Activated CD8-positive, alpha-beta memory T cell treated with anti-CD3 and anti-CD28 coated beads for 36 hours (primary cell): ENCODE results near the gene CYB5R2. TPM values are rescaled to one million over a fixed set of nuclear protein-coding genes. Genes with fewer than 3 reads are reported as not detected.

Source experiments
- CTCF ChIA-PET: fragments of 350-600 bp; sonication (Branson Sonifier 250); formaldehyde crosslinking; loops from one replicate; lab custom pipeline; 2021; ENCODE audit warnings: antibody characterized with exemption; lab: Charles Lee
- POLR2A ChIA-PET: fragments of 350-600 bp; sonication (Branson Sonifier 250); formaldehyde crosslinking; loops from one replicate; lab custom pipeline; 2021; ENCODE audit warnings: antibody characterized with exemption; lab: Charles Lee
- total RNA-seq, 2 experiments: library from RNA; stranded (reverse); gene quantifications; one replicate each; pipeline ENCODE4 v1.2.3, GENCODE V29; 2021

The CYB5R2 gene
- total RNA-seq, 2 experiments from 2014 or later, result 3.8 to 5.6 TPM

- ChIA-PET CTCF (no interaction called here), POLR2A (no interaction called here)
These were observed 28.1 kb downstream of the CYB5R2 start for GRCh38 chr11:7645206-7645605.

GRCh38 chr11:7643314-7643713, 30.0 kb downstream of the CYB5R2 start:
- ChIA-PET CTCF (no interaction called here), POLR2A (no interaction called here)

- CTCF ChIA-PET, result no interaction called here
- POLR2A ChIA-PET, result no interaction called here
These were observed 30.6 kb downstream of the CYB5R2 start for GRCh38 chr11:7642747-7643146.

- CTCF ChIA-PET, result no interaction called here
- POLR2A ChIA-PET, result no interaction called here
These were observed 32.5 kb downstream of the CYB5R2 start for GRCh38 chr11:7640816-7641215.

- POLR2A ChIA-PET, result no interaction called here
- CTCF ChIA-PET, result no interaction called here
These were observed 33.7 kb downstream of the CYB5R2 start for GRCh38 chr11:7639643-7640025.

- ChIA-PET POLR2A (no interaction called here), CTCF (no interaction called here)
These were observed 34.3 kb downstream of the CYB5R2 start for GRCh38 chr11:7638710-7639642.

GRCh38 chr11:7637447-7638157, 35.7 kb downstream of the CYB5R2 start:
- POLR2A ChIA-PET, result no interaction called here
- CTCF ChIA-PET, result no interaction called here

- ChIA-PET POLR2A (no interaction called here), CTCF (no interaction called here)
These were observed 37.0 kb downstream of the CYB5R2 start for GRCh38 chr11:7636350-7636749.

- ChIA-PET CTCF (no interaction called here), POLR2A (no interaction called here)
These were observed 37.6 kb downstream of the CYB5R2 start for GRCh38 chr11:7635708-7636107.

- ChIA-PET CTCF (no interaction called here), POLR2A (no interaction called here)
These were observed 38.2 kb downstream of the CYB5R2 start for GRCh38 chr11:7635137-7635536.

GRCh38 chr11:7632211-7632610, 41.1 kb downstream of the CYB5R2 start:
- ChIA-PET CTCF (no interaction called here), POLR2A (interaction anchor here (0.6 kb wide), 1 partner anchor 15 kb away, joined by 3 read pairs; no protein-coding TSS in a partner anchor)

- CTCF ChIA-PET, result interaction anchor here (1.1 kb wide), 1 partner anchor 116 kb away, joined by 3 read pairs; the partner anchor contains the start of gene PPFIBP2
- POLR2A ChIA-PET, result no interaction called here
These were observed 43.3 kb downstream of the CYB5R2 start for GRCh38 chr11:7630002-7630401.

GRCh38 chr11:7628660-7629059, 44.6 kb downstream of the CYB5R2 start:
- CTCF ChIA-PET, result no interaction called here
- POLR2A ChIA-PET, result no interaction called here

GRCh38 chr11:7622721-7623120, 50.6 kb downstream of the CYB5R2 start:
- POLR2A ChIA-PET, result no interaction called here
- CTCF ChIA-PET, result no interaction called here

- ChIA-PET POLR2A (no interaction called here), CTCF (no interaction called here)
These were observed 51.7 kb downstream of the CYB5R2 start for GRCh38 chr11:7621554-7621953.

- CTCF ChIA-PET, result no interaction called here
- POLR2A ChIA-PET, result no interaction called here
These were observed 52.2 kb downstream of the CYB5R2 start for GRCh38 chr11:7621090-7621489.

GRCh38 chr11:7619322-7619721, 54.0 kb downstream of the CYB5R2 start:
- CTCF ChIA-PET, result no interaction called here
- POLR2A ChIA-PET, result no interaction called here

- POLR2A ChIA-PET, result no interaction called here
These were observed 56.3 kb downstream of the CYB5R2 start for GRCh38 chr11:7617032-7617431.

More at GRCh38 chr11:7617032-7617431, 56.3 kb downstream of the CYB5R2 start:
- CTCF ChIA-PET, result no interaction called here
